H7 (cell line): ENCODE data around the gene TTC39A. TPM values are rescaled to one million over a fixed set of nuclear protein-coding genes. Genes with fewer than 3 reads are reported as not detected.
"Not testable (repeated sequence)": the region's sequence is repeated elsewhere in the genome, so short reads cannot be mapped to it uniquely, and the experiment has no call there.

Source experiments
- DNase-seq: peaks from one replicate; pipeline ENCODE4 v3.0.0; 2012
- H3K27me3 ChIP-seq: 2 replicates; pipeline ENCODE4 v1.6.0; 2011; ENCODE audit warnings: mild to moderate bottlenecking, low read length; ENCODE audit not compliant: control insufficient read depth, insufficient read depth
- H3K36me3 ChIP-seq: replicated peaks from 2 replicates; pipeline ENCODE4 v1.5.1; 2011; ENCODE audit warnings: low read length; ENCODE audit not compliant: control insufficient read depth, insufficient read depth
- H3K4me3 ChIP-seq: 2 replicates; pipeline ENCODE4 v1.5.1; 2011; ENCODE audit warnings: low read depth, mild to moderate bottlenecking, control low read depth, low read length, moderate library complexity; ENCODE audit not compliant: insufficient read depth
- total RNA-seq: library from RNA; depleted of rRNA; stranded (reverse); fragments of >200 nt; shearing (Covaris generic); gene quantifications from 2 replicates; pipeline ENCODE4 v1.2.3, GENCODE V29; 2014

TTC39A gene
- total RNA-seq, 1 experiment from 2014 or later: 11.6 TPM

GRCh38 chr1:51265618-51266017, 64.7 kb downstream of the TTC39A start:
- H3K36me3 ChIP-seq: no peaks in the 10 kb centered on the region
- no peaks in the 10 kb centered on the region for H3K27me3 ChIP-seq
- DNase-seq: no peak
- H3K4me3 ChIP-seq: no peak overlapping the region

- Histone ChIP-seq H3K4me3 (no peak overlapping the region), H3K36me3 (no peaks in the 10 kb centered on the region), H3K27me3 (no peaks in the 10 kb centered on the region)
- DNase-seq: no peak
These were observed 65.9 kb downstream of the TTC39A start for GRCh38 chr1:51264451-51264850.

GRCh38 chr1:51263147-51263877, 67.0 kb downstream of the TTC39A start:
- DNase-seq: no peak
- no peaks in the 10 kb centered on the region for H3K27me3 ChIP-seq
- no peak overlapping the region for H3K4me3 ChIP-seq
- no peaks in the 10 kb centered on the region for H3K36me3 ChIP-seq

- Histone ChIP-seq H3K4me3 (no peak overlapping the region), H3K27me3 (no peaks in the 10 kb centered on the region), H3K36me3 (no peaks in the 10 kb centered on the region)
- DNase-seq: no peak
These were observed 75.0 kb downstream of the TTC39A start for GRCh38 chr1:51255331-51255730.

GRCh38 chr1:51253691-51254090, 76.7 kb downstream of the TTC39A start:
- no peak overlapping the region for H3K4me3 ChIP-seq
- no peak for DNase-seq
- no peaks in the 10 kb centered on the region for H3K27me3 ChIP-seq
- H3K36me3 ChIP-seq: no peaks in the 10 kb centered on the region

DNA sequence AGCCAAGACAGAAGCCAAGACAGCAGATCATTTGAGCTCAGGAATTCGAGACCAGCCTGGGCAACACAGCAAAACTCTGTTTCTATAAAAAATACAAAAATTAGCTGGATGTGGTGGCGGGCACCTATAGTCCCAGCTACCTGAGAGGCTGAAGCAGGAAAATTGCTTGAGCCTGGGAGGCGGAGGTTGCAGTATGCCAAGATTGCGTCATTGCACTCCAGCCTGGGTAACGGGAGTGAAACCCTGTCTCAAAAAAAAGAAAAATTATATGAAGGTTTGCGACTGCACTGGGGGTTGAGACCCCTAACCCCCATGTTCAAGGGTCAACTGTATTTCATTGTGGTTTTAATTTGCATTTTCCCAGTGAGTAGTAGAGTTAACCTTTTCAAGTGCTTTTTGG, 78.0 kb downstream of the TTC39A start:
- no peak for DNase-seq
- H3K4me3 ChIP-seq: no peak overlapping the region
- no peaks in the 10 kb centered on the region for H3K36me3 ChIP-seq
- H3K27me3 ChIP-seq: no peaks in the 10 kb centered on the region

DNA sequence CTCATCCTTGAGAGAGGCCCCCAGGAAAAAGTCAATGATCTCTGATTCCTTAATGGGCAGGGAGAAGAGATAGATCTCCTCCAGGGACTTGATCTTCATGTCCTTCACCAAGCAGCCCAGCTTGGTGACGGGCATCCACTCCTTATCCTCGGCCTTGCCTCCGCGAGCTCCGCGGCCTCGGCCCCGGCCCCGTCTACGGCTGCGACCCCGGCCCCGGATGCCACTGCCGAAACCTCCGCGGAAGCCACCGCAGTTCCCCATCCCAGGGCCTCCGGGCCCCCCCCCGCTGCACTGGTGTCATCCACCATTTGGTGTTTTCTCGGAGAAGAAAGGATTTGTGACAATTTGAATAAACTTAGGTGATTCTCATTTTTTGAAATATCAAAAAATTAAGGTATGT, 79.2 kb downstream of the TTC39A start:
- not testable (repeated sequence) for H3K36me3 ChIP-seq, DNase-seq, H3K4me3 ChIP-seq, H3K27me3 ChIP-seq

DNA sequence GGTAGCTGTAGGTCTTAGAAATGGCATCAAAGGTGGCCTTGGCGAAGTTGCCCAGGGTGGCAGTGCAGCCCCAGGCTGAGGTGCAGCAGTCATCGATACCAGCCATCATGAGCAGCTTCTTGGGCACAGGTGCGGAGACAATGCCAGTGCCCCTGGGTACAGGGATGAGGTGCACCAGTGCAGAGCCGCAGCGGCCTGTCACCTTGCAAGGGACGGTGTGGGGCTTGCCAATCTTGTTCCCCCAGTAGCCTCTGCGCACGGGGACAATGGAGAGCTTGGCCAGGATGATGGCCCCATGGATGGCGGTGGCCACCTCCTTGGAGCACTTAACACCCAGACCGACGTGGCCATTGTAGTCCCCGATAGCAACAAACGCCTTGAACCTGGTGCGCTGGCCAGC, 79.6 kb downstream of the TTC39A start:
- DNase-seq: not testable (repeated sequence)

DNA sequence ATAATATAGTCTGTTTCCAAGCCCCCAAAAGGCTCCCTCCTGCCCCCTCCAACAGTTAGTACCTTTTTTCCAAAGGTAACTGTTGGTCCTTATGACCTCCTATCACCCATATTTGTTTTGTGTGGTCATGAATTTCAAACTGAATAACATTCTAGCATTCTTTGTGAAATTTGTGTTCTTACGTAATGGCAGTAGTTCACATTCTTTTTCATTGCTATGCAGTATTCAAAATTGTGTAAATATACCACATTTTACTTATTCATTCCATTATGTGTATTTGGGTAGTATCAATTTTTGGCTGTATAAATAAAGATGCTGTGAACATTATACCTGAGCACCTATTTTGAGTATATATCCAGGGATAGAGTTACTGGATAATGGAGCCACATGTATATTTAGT, 80.9 kb downstream of the TTC39A start:
- no peaks in the 10 kb centered on the region for H3K36me3 ChIP-seq
- DNase-seq: no peak
- H3K4me3 ChIP-seq: no peak overlapping the region
- H3K27me3 ChIP-seq: no peaks in the 10 kb centered on the region

More for the DNA sequence above, 79.6 kb downstream of the TTC39A start:
- H3K36me3 ChIP-seq, H3K27me3 ChIP-seq, H3K4me3 ChIP-seq: not testable (repeated sequence)

DNA sequence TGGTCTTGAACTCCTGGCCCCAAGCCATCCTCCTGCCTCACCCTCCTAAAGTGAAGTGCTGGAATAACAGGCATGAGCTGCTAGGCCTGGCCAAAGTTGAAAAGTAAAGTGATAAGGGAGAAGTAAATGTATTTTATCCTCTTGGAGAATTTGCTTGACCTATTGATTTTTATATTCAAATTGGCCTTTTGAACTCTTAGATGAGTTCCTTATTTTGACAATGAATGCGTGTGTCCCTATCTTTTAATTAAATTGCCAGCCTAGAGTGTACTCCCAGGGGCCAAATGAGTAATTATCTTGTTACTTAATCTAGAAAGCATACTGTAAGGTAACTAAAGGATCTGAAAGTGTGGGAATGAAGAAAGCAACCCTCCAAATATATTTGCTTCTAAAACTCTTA, 82.9 kb downstream of the TTC39A start:
- no peak overlapping the region for H3K4me3 ChIP-seq
- DNase-seq: no peak
- no peaks in the 10 kb centered on the region for H3K27me3 ChIP-seq
- H3K36me3 ChIP-seq: no peaks in the 10 kb centered on the region

- no peak overlapping the region for H3K4me3 ChIP-seq
- no peaks in the 10 kb centered on the region for H3K27me3 ChIP-seq
- DNase-seq: no peak
- no peaks in the 10 kb centered on the region for H3K36me3 ChIP-seq
These were observed 83.3 kb downstream of the TTC39A start for GRCh38 chr1:51247022-51247421.

- H3K36me3 ChIP-seq: no peaks in the 10 kb centered on the region
- no peak for DNase-seq
These were observed 87.8 kb downstream of the TTC39A start for GRCh38 chr1:51242546-51242945.

GRCh38 chr1:51241119-51241518, 89.2 kb downstream of the TTC39A start:
- no peak for DNase-seq

More at GRCh38 chr1:51242546-51242945, 87.8 kb downstream of the TTC39A start:
- Histone ChIP-seq H3K4me3 (no peak overlapping the region), H3K27me3 (no peaks in the 10 kb centered on the region)

DNA sequence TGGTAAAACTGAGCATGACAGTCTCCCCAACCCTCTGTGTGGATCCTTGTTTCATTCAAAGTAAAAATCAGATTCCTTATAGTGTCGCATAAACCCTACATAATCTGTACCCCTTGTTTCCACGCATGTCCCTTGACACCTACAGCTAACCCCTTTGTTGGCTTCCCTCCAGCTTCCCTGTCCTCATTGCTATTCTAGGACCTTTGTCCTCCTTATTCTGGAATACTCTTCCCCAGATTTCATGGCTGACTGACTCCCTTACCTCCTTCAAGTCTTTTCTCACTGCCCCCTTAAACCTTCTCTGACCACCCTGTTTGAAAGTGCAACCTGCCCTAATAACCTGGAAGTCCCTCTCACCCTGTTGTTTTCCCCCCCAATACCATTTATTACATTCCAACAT, 90.3 kb downstream of the TTC39A start:
- H3K27me3 ChIP-seq: 0 out of 2 replicates have a peak, but pooled peaks cover 2% of the 10 kb centered on the region
- no peak for DNase-seq
- no peaks in the 10 kb centered on the region for H3K36me3 ChIP-seq
- no peak overlapping the region for H3K4me3 ChIP-seq

More at GRCh38 chr1:51241119-51241518, 89.2 kb downstream of the TTC39A start:
- Histone ChIP-seq H3K36me3 (no peaks in the 10 kb centered on the region), H3K27me3 (no peaks in the 10 kb centered on the region), H3K4me3 (no peak overlapping the region)

DNA sequence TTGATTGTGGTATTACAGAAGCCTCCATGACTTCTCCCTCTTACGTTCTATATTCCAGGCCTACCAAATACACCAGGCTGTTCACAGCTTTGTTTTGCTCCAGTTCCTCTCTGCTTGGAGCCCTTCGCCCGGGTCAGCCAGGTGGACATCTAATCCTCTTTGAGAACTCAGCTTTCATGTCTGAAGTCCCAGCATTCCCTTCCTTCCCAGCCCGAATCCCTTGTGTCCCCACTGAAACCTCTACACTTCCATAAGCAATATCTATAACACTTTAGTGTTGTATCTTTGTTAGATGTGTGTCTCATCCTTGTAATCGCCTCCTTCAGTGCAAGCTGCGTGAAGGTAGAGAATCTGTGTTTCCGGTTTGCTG, 92.3 kb downstream of the TTC39A start:
- no peak for DNase-seq
- H3K4me3 ChIP-seq: peak overlapping the region; percentile 96; the same call in 1 of the 2 replicates
- no peaks in the 10 kb centered on the region for H3K36me3 ChIP-seq
- peaks cover 3% of the 10 kb centered on the region; the same call in 1 of the 2 replicates for H3K27me3 ChIP-seq
